GM12878 (cell line): ENCODE results near the gene DUSP11. TPM values are rescaled to one million over a fixed set of nuclear protein-coding genes. Genes with fewer than 3 reads are reported as not detected.

ENCODE experiments used
- ATAC-seq: fragments of 200-7000 bp; cut with Tn5 transposase; 3 replicates; pipeline ENCODE4 v1.9.1; 2020; ENCODE audit warnings: mild to moderate bottlenecking, moderate library complexity
- BruUV-seq: library from RNA; stranded (reverse); fragments of 400-500 nt; replicated peaks from 2 replicates; lab custom pipeline; 2021; lab: Mats Ljungman, UMichigan
- CTCF ChIA-PET: fragments of 300-600 bp; sonication (Branson Sonifier 250); formaldehyde crosslinking; extraction: SDS; loops from one replicate; lab custom pipeline; 2021; ENCODE audit warnings: inconsistent platforms; lab: Yijun Ruan, JAX
- POLR2A ChIA-PET: fragments of 350-600 bp; formaldehyde crosslinking; extraction: SDS; loops from one replicate; lab custom pipeline; 2021; ENCODE audit warnings: inconsistent platforms; lab: Charles Lee
- RAD21 ChIA-PET: fragments of 300-600 bp; sonication (Branson Sonifier 250); formaldehyde crosslinking; loops from one replicate; lab custom pipeline; 2023; ENCODE audit warnings: antibody characterized with exemption; ENCODE audit not compliant: unreplicated experiment; lab: Charles Lee
- SMC1A ChIA-PET: fragments of 300-600 bp; sonication (Branson Sonifier 250); formaldehyde crosslinking; loops from one replicate; lab custom pipeline; 2023; ENCODE audit not compliant: unreplicated experiment, uncharacterized antibody; lab: Charles Lee
- DNase-seq: peaks from one replicate; pipeline ENCODE4 v3.0.0-alpha.2; 2011; ENCODE audit warnings: low read depth, low spot score
- FAIRE-seq: peaks from 3 replicates; lab custom pipeline; 2011; peaks lifted over from hg19 to GRCh38; lab: Jason Lieb, UNC
- H2AFZ ChIP-seq: 2 replicates; pipeline ENCODE4 v1.6.0; 2011; ENCODE audit warnings: low read depth, low read length, control low read depth; ENCODE audit not compliant: control insufficient read depth
- H3K27ac ChIP-seq: 2 replicates; pipeline ENCODE4 v1.5.1; 2011; ENCODE audit warnings: control low read depth; ENCODE audit not compliant: control insufficient read depth, insufficient read depth
- H3K27me3 ChIP-seq, 2 experiments: replicated peaks in 1 of 2; 2 replicates each; pipeline versions ENCODE4 v1.6.0 to v1.6.1; 2011; ENCODE audit warnings: low read length in 1 of 2; ENCODE audit not compliant: control insufficient read depth in 2 of 2, insufficient read depth in 2 of 2
- H3K36me3 ChIP-seq, 2 experiments: 2 replicates each; pipeline ENCODE4 v1.5.1; 2011; ENCODE audit warnings: low read length in 1 of 2; ENCODE audit not compliant: control insufficient read depth in 2 of 2, insufficient read depth in 2 of 2
- H3K4me1 ChIP-seq: 2 replicates; pipeline ENCODE4 v1.6.1; 2011; ENCODE audit warnings: mild to moderate bottlenecking, low read length, moderate library complexity, mixed read lengths; ENCODE audit not compliant: control insufficient read depth, insufficient read depth
- H3K4me2 ChIP-seq: 2 replicates; pipeline ENCODE4 v1.6.0; 2011; ENCODE audit warnings: control low read depth; ENCODE audit not compliant: control insufficient read depth, insufficient read depth
- H3K4me3 ChIP-seq: fragments of 200-600 bp; sonication (generic); 2 replicates; pipeline ENCODE4 v1.5.1; 2016
- H3K79me2 ChIP-seq: 2 replicates; pipeline ENCODE4 v1.6.0; 2011; ENCODE audit warnings: low read length; ENCODE audit not compliant: control insufficient read depth, insufficient read depth
- H3K9ac ChIP-seq: 2 replicates; pipeline ENCODE4 v1.8.0; 2011; ENCODE audit warnings: low read length, control low read depth, mixed read lengths; ENCODE audit not compliant: control insufficient read depth, insufficient read depth
- H3K9me3 ChIP-seq: replicated peaks from 3 replicates; pipeline ENCODE4 v1.5.1; 2011; ENCODE audit warnings: mild to moderate bottlenecking, low read length; ENCODE audit not compliant: control insufficient read depth, insufficient read depth
- H4K20me1 ChIP-seq: 2 replicates; pipeline ENCODE4 v1.6.0; 2011; ENCODE audit not compliant: control insufficient read depth, insufficient read depth
- BCLAF1 ChIP-seq: fragments of 450-650 bp; IDR thresholded peaks from 2 replicates; pipeline ENCODE4 v1.6.1; 2017; ENCODE audit warnings: antibody characterized with exemption, mild to moderate bottlenecking, moderate library complexity
- BHLHE40 ChIP-seq, 2 experiments: fragments of 450-650 bp in 1 of 2; IDR thresholded peaks; 2 replicates each; pipeline ENCODE4 v1.6.1; 2011 to 2017; ENCODE audit warnings: low read depth in 2 of 2, borderline replicate concordance in 1 of 2, improper control_type of control experiment in 1 of 2, low read length in 1 of 2, mild to moderate bottlenecking in 1 of 2
- CBFB ChIP-seq: IDR thresholded peaks from 2 replicates; pipeline ENCODE4 v1.6.1; 2016; ENCODE audit warnings: antibody characterized with exemption, low read depth
- GABPA ChIP-seq: IDR thresholded peaks from 2 replicates; pipeline ENCODE4 v1.6.1; 2014; ENCODE audit warnings: antibody characterized with exemption, low read depth, mild to moderate bottlenecking, inconsistent platforms
- IKZF1 ChIP-seq: fragments of 450-650 bp; conservative IDR thresholded peaks from 2 replicates; pipeline ENCODE4 v1.6.1; 2017; ENCODE audit warnings: antibody characterized with exemption, mild to moderate bottlenecking
- NBN ChIP-seq: fragments of 450-650 bp; IDR thresholded peaks from 2 replicates; pipeline ENCODE4 v1.6.1; 2016
- NFIC ChIP-seq: IDR thresholded peaks from 2 replicates; pipeline ENCODE4 v1.6.1; 2012; ENCODE audit warnings: low read depth, mild to moderate bottlenecking, inconsistent platforms, low read length, moderate library complexity
- PAX5 ChIP-seq: IDR thresholded peaks from 2 replicates; pipeline ENCODE4 v1.6.1; 2011; ENCODE audit warnings: low read depth, low read length, borderline replicate concordance
- PAX8 ChIP-seq: fragments of 450-650 bp; IDR thresholded peaks from 2 replicates; pipeline ENCODE4 v1.6.1; 2017; ENCODE audit warnings: mild to moderate bottlenecking, moderate library complexity
- POU2F2 ChIP-seq: IDR thresholded peaks from 3 replicates; pipeline ENCODE4 v1.6.1; 2011; ENCODE audit warnings: low read depth, mild to moderate bottlenecking, low read length, borderline replicate concordance
- SP1 ChIP-seq: IDR thresholded peaks from one replicate; pipeline ENCODE4 v1.6.1; 2011; ENCODE audit warnings: low read depth, low read length
- SPI1 ChIP-seq: IDR thresholded peaks from 2 replicates; pipeline ENCODE4 v1.6.1; 2011; ENCODE audit warnings: low read depth, mild to moderate bottlenecking, low read length, moderate library complexity, borderline replicate concordance; ENCODE audit not compliant: insufficient read depth
- SRF ChIP-seq, 2 experiments: IDR thresholded peaks; 2 replicates each; pipeline ENCODE4 v1.6.1; 2011; ENCODE audit warnings: low read depth in 2 of 2, low read length in 2 of 2, mild to moderate bottlenecking in 1 of 2, moderate library complexity in 1 of 2
- SUZ12 ChIP-seq: fragments of 200-600 bp; sonication (generic); IDR thresholded peaks from one replicate; pipeline ENCODE4 v1.6.1; 2018; ENCODE audit warnings: antibody characterized with exemption, mild to moderate bottlenecking; ENCODE audit not compliant: unreplicated experiment
- ZBTB40 ChIP-seq: fragments of 450-650 bp; IDR thresholded peaks from 2 replicates; pipeline ENCODE4 v1.6.1; 2016; ENCODE audit warnings: mild to moderate bottlenecking, moderate library complexity, borderline replicate concordance
- ZNF217 ChIP-seq: fragments of 450-650 bp; IDR thresholded peaks from 2 replicates; pipeline ENCODE4 v1.6.1; 2017; ENCODE audit warnings: antibody characterized with exemption, mild to moderate bottlenecking
- ZNF274 ChIP-seq: IDR thresholded peaks from one replicate; pipeline ENCODE4 v1.8.0; 2011; ENCODE audit not compliant: insufficient read length, insufficient read depth
- ZNF384 ChIP-seq: IDR thresholded peaks from 2 replicates; pipeline ENCODE4 v1.6.1; 2012; ENCODE audit warnings: low read depth, mild to moderate bottlenecking, low read length, improper control_type of control experiment, borderline replicate concordance
- WGBS: methylation state at CpG from one replicate; pipeline ENCODE4 v1.1.6; 2016; ENCODE audit warnings: low lambda C conversion rate; ENCODE audit not compliant: insufficient replicate concordance, insufficient coverage; ENCODE audit errors: missing lambda C conversion rate; 5-methylcytosine and 5-hydroxymethylcytosine counted together
- in situ Hi-C: fragments of 300-500 bp; cut with MboI; formaldehyde crosslinking; loops from 9 replicates; pipeline ENCODE4 v1.14.3; 2018; ENCODE audit warnings: mixed read lengths
- intact Hi-C: fragments of 100-400 bp; cut with micrococcal nuclease; formaldehyde crosslinking; loops from one replicate; pipeline ENCODE4 v1.14.2; 2022; ENCODE audit not compliant: unreplicated experiment
- polyA plus RNA-seq, 11 experiments: library from polyadenylated mRNA; depleted of rRNA in 4 of 11; unstranded in 6 of 11; stranded (reverse) in 5 of 11; fragments of >200 nt; fragmentation: Nextera tagmentation in 4 of 11; fragmentation: Illumina TruSeq in 1 of 11; extraction: Ambion mirVana in 4 of 11; extraction: Trizol in 1 of 11; gene quantifications; 1 replicate in 1 of 11; 2 replicates in 10 of 11; pipeline versions ENCODE4 v1.2.1 to v1.2.3, GENCODE V29; 2011 to 2016; ENCODE audit warnings: inconsistent platforms in 2 of 11, missing spikeins in 2 of 11, low read depth in 1 of 11
- total RNA-seq, 4 experiments: library from RNA; depleted of rRNA in 3 of 4; stranded (reverse); fragments of >200 nt in 3 of 4; fragmentation: Illumina TruSeq in 1 of 4; extraction: Trizol in 1 of 4; gene quantifications; 2 replicates each; pipeline versions ENCODE4 v1.2.1 to v1.2.3, GENCODE V29; 2013 to 2021

DUSP11 gene
- total and polyA plus RNA-seq, 10 of the 15 experiments (the other 5 are each of a cell fraction or from before 2014, with no cell fraction given) = 26.4 to 78.4 (median 47.9) TPM

GRCh38 chr2:73822276-73822675 lies 42.4 kb upstream of the DUSP11 start:
- H3K9ac ChIP-seq = no peak overlapping the region
- FAIRE-seq (peak; percentile 64), ATAC-seq (peak; percentile 82), DNase-seq (peak; percentile 75)
- peak overlapping the region; percentile 76 for H3K27ac ChIP-seq
- H3K4me1 ChIP-seq = peaks cover 20% of the 10 kb centered on the region
- WGBS = 7% methylated on average over 1 of the region's 1 CpG
- no peak overlapping the region; the same call in 1 of the 2 replicates for H2AFZ ChIP-seq
- SMC1A ChIA-PET = interaction anchor here (0.6 to 7.3 kb wide), 27 partner anchors 11 to 515 kb away, joined by 3 to 53 read pairs (median 4); partner anchors contain the start of genes BOLA3 and TPRKB
- H3K36me3 ChIP-seq = no peaks in the 10 kb centered on the region
- H3K27me3 ChIP-seq = no peaks in the 10 kb centered on the region
- in situ Hi-C loops (loop anchor here (10.0 kb wide), 1 partner anchor 573 kb away; no protein-coding TSS in a partner anchor), intact Hi-C loops (loop anchor here (10.0 kb wide), 5 partner anchors 137 to 513 kb away; partner anchors contain the start of gene TET3)
- H3K79me2 ChIP-seq = no peaks in the 10 kb centered on the region
- BruUV-seq = no TSS peak
- no peaks in the 10 kb centered on the region for H3K9me3 ChIP-seq
- CTCF ChIA-PET = interaction anchor here (0.6 to 8.9 kb wide), 27 partner anchors 11 to 766 kb away, joined by 3 to 191 read pairs (median 4); partner anchors contain the start of genes BOLA3 and DUSP11
- POLR2A ChIA-PET = interaction anchor here (0.6 to 1.9 kb wide), 5 partner anchors 149 to 326 kb away, joined by 3 to 6 read pairs (median 4); partner anchors contain the start of gene BOLA3
- no peak overlapping the region for H3K4me3 ChIP-seq
- H3K4me2 ChIP-seq = peak overlapping the region; percentile 62
- no peaks in the 10 kb centered on the region for H4K20me1 ChIP-seq
- RAD21 ChIA-PET = interaction anchor here (0.7 to 8.4 kb wide), 12 partner anchors 10 to 513 kb away, joined by 3 to 96 read pairs (median 6); partner anchors contain the start of genes BOLA3, MOB1A and TPRKB
- TF ChIP-seq NFIC (no peak), ZNF274 (no peak), SPI1 (peak; percentile 38; the same call in 1 of the 2 replicates), ZBTB40 (no peak), BHLHE40 (IDR thresholded peaks at IDR 0.05; ENCODE audit: borderline replicate concordance in 1 of 2, low read depth in 2 of 2, low read length in 1 of 2) (peak in 1 of 2 experiments; percentile 23; a peak in 1 of 4 replicates), CBFB (no peak), POU2F2 (peak; percentile 89; the same call in 2 of the 3 replicates), BCLAF1 (no peak), SP1 (no peak), ZNF217 (no peak), IKZF1 (no peak), GABPA (no peak), PAX8 (no peak), NBN (no peak), SRF (IDR thresholded peaks at IDR 0.05; ENCODE audit: low read depth in 2 of 2, low read length in 2 of 2) (no peak), SUZ12 (no peak), ZNF384 (no peak), PAX5 (no peak)
